GM21825 (cell line): Measurements from ENCODE around the gene CASQ2.
"Not testable (repeated sequence)": the region's sequence is repeated elsewhere in the genome, so short reads cannot be mapped to it uniquely, and the experiment has no call there.

Source experiments
- ATAC-seq: cut with Tn5 transposase; IDR thresholded peaks from one replicate; pipeline ENCODE4 v1.9.1; 2021; ENCODE audit warnings: mild to moderate bottlenecking, moderate library complexity; ENCODE audit not compliant: unreplicated experiment

The CASQ2 gene

DNA sequence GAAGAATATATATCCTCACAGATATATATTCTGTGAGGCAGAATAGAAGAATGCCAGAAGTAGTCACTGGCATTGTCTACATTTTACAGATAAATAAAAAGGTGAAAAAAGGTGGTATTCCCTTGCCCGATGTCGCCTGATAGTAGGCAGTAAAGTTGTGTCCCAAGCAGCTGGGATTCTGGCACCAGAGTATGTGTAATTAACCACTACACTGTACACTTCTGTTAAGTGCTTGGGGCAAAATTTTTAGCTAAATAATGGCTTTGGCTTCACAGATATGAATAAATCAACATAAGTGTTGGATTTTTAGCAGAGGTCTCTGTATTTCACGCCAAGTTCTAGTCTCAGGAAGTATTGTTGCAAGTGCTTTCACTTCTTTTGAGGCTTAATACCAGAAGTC, 13.3 kb upstream of the CASQ2 start:
- no peak for ATAC-seq

DNA sequence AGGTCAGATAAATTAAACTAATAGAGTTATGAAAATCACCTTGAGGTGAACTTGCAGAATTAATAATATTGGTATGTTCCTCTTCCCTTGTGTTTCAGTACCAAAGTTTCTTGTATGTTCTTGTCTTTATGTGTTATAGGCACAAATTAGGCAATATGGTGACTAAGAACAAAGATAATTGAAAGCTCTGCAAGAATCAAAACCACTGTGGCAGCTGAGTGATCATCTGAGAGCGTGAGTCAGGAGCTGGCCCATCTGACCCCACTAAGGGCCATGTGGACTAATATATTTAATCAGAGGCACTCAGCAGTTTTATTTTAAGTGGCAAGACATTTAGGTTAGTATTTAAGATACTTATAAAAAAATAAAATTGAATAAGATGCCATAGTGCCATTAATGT, 12.8 kb upstream of the CASQ2 start:
- no peak for ATAC-seq

GRCh38 chr1:115780655-115781054, 12.1 kb upstream of the CASQ2 start:
- ATAC-seq: not testable (repeated sequence)

DNA sequence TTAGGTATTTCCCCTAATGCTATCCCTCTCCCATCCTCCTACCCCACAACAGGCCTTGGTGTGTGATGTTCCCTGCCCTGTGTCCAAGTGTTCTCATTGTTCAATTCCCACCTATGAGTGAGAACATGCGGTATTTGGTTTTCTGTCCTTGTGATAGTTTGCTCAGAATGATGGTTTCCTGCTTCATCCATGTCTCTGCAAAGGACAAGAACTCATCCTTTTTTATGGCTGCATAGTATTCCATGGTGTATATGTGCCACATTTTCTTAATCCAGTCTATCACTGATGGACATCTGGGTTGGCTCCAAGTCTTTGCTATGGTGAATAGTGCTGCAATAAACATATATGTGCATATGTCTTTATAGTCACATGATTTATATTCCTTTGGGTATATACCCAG, 10.6 kb upstream of the CASQ2 start:
- ATAC-seq: not testable (repeated sequence)

DNA sequence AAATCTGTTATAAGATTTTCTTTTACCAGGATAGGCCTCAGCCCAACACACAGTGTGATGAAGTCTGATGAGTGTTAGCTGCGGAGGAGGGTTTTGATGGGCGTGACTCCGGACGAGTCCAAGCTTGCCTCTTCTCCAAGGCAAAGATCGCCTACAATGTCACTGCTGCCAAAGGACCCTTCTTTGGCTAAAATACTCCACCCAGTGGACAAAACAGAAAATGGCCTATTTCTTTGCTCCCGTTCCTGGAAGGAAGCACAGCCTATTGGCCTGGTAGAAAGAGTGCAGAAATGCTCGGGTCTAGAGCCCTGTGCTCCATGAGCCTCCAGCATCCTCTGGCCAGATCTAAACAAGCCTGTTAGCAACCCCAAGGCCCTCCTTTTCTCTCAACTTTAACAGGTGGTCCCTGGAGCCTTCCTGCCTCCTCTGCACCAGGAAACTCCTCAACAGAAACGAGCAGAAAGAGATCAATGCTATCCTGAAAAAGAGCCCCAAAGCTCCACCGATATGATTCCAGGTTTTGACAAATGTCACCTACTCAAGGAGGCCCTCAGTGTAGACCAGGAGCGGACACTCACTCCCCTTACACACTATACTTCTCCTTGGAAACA, 3.4 kb upstream of the CASQ2 start:
- ATAC-seq: peak; percentile 74

GRCh38 chr1:115771094-115771846, 2.8 kb upstream of the CASQ2 start:
- no peak for ATAC-seq

- no peak for ATAC-seq
These were observed 1.1 kb downstream of the CASQ2 start for GRCh38 chr1:115767403-115767802.

DNA sequence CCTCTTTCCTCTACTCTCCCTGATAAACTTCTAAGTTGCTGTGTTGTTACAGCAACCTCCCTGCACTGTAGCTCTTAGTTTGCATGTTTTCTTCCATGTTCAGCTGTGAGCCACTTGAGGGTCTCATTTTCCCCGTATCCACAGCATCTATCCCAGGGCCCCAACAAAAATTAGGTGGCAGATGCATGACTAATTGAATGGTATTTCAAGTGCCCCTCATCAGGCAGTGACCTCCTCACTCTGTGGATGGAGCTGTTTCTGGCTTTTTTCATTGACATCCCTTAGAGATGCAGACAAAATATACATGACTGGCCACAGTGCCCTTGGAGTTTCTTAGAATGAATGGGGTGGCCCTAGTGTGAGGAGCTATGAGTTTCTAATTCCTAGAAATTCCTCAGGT, 3.4 kb downstream of the CASQ2 start:
- no peak for ATAC-seq

GRCh38 chr1:115764541-115764940, 4.0 kb downstream of the CASQ2 start:
- ATAC-seq: no peak

- no peak for ATAC-seq
These were observed 5.7 kb downstream of the CASQ2 start for GRCh38 chr1:115762779-115763178.

DNA sequence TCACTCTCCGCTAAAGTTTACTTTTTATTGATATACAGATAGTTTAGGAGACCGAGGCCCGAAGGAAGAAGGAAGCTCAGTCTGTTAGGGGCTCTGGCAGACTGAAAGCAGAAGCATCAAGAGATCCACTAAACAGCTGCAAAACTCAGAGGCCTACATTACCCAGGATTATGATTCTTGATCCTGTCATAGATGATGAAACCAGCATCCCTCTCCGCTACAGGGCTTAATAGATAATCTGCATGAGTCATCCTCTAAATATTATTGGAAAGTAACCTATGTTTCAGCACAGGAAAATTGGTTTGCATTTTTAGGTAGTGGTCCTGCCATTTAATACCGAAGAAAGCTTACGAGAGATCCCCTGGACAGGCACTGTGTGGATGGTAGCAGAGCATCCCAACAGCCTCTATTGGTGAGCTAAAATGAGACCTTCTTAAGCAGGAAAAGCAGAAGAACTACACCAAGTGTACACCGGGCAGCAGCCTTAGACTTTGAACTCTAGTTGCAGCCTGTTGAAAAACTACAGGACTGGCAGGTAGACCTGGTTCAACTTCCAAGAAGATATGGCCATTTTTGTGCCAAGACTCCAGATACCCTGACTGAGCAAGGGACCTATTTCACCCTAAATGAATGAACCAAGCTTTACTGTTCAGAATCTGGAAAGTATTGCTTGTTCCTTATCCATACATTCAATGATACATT, 6.8 kb downstream of the CASQ2 start:
- no peak for ATAC-seq

GRCh38 chr1:115757856-115758255, 10.7 kb downstream of the CASQ2 start:
- ATAC-seq: no peak

DNA sequence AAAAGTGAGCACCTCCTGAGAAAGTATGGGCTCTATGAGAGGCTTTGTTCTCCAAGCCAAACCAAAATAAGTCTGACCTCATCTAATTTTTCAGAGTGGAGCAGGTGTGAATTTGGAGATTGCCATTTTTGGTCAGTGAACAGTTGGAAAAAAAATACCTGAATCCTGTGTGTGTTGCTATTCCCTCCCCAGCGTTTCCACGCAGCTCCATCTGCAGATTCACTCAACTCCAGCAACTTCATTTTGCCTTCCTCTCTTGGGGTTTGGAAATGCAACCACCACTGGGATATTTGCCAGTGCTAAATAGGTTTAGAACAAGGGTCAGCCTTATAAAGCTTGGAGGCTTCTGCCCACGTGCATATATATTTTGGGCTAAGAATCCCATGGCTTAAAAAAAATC, 11.2 kb downstream of the CASQ2 start:
- no peak for ATAC-seq

- no peak for ATAC-seq
These were observed 12.8 kb downstream of the CASQ2 start for GRCh38 chr1:115755456-115756370.

GRCh38 chr1:115753830-115754229, 14.7 kb downstream of the CASQ2 start:
- ATAC-seq: no peak

DNA sequence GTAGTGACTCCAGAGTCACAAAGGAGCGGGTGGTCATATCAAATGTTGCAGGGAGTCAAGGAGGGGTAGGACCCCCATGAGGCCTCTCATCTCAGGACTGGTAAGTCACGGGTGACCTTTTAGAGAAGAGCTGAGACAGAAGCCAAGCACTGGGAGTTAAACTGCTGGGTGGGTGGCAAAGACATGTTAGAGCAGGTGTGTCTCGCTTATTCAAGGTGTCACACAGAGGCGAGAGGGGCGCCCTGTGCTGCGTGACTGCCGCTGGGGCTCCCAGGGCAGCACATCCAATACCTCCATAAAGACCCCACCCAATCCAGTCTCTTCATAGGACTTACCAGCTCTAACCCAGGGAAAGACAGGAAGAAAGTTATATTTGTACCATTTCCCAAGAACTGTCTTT, 15.2 kb downstream of the CASQ2 start:
- ATAC-seq: no peak

GRCh38 chr1:115748401-115749150, 19.9 kb downstream of the CASQ2 start:
- ATAC-seq: no peak

DNA sequence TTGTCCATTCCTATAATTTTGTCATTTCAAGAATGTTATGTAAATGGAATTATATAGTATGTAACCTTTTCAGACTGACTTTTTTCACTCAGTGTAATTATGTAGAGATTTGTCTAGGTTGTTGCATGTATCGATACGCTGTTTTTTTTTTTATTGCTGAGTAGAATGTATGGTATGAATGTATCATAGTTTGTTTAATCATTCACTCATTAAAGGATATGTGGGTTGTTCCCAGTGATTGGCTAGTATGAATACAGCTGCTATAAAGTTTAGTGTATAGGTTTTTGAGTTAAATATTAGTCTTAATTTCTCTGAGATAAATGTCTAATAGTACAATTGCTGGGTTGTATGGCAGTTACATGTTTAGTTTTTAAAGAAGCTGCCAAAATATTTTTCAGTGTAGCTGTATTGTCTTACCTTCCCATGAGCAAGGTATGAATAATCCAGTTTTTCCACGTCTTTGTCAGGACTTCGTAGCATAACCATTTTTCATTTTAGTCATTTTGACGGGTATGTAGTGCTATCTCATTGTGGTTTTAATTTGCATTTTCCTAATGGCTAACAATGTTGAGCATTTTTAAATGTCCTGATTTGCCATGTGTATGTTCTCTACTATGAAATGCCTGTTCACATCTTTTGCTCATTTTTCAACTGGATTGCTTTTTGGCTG, 22.4 kb downstream of the CASQ2 start:
- ATAC-seq: no peak

- ATAC-seq: no peak
These were observed 23.8 kb downstream of the CASQ2 start for GRCh38 chr1:115744646-115745275.
